Activated T-helper 1 cell treated with anti-CD3 and anti-CD28 coated beads, Interleukin-2, amount 50 U/mL, for 16 hours (primary cell): ENCODE data around the gene ARHGDIB.

Experiments used
- DNase-seq, 2 donors: peaks; one replicate each; pipeline ENCODE4 v3.0.0-alpha.2; 2020; ENCODE audit warnings: low read depth in 1 of 2, low spot score in 1 of 2

The ARHGDIB gene

DNA sequence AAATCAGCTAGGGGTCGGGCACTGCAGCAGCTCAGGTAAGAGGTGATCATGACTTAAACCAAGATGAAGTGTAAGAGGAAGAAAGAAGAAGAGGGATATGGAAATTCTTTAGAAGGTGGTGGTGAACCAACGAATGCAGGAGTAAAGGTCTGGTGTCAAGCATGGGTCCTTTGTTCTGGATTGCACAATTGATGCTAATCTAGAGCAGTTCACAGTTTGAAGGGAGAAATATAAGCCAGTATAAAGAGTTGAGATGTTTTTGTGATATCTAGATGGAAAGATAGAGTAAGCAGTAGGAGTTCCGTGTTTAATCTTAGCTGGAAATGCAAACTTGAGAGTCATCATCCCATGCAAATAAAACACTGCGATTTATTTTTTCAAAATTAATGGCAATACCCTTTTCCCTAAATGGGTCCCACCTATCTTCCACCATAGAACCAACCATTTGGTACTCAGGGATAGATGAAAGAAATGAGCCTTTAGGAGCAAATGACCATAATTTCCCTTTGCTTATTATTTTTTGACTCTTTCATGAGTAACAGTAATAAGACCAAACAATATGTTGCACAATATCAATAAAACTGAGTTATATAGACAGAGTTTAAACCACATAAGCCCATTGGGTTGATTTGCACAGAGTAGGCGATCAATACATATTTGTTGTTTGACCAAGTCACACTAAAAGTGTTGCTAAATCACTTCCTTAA, 60.7 kb downstream of the ARHGDIB start:
- no peak for DNase-seq

DNA sequence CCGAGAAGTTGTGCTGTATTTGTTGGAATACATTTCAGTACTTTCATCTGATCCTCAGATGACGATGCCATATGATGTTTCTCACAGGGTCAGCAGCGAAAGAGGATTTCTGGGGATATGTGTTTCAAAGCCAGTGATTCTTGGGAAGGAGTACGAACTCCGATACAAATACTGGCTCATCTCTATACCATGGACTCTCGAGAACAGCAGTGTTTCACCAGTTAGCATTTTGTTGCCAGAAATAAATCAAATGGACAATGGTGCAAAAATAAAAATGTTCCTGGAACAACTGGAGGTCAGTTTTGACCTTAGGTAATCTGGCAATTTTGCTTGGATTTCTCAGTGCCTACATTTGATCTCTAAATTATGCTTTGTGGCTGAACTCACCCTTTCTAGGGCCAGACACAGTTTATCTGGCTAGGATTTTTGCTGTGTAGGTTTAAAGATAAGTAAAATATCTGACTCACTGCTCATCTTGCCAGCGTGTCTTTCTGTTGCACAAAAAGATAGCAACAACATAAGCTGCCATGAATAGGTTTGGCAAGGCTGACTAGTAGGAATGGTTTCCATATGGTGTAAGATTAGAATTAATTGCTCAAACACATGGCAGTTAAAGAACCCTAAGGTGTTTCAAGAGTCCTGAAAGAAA, 64.8 kb downstream of the ARHGDIB start:
- no peak for DNase-seq

DNA sequence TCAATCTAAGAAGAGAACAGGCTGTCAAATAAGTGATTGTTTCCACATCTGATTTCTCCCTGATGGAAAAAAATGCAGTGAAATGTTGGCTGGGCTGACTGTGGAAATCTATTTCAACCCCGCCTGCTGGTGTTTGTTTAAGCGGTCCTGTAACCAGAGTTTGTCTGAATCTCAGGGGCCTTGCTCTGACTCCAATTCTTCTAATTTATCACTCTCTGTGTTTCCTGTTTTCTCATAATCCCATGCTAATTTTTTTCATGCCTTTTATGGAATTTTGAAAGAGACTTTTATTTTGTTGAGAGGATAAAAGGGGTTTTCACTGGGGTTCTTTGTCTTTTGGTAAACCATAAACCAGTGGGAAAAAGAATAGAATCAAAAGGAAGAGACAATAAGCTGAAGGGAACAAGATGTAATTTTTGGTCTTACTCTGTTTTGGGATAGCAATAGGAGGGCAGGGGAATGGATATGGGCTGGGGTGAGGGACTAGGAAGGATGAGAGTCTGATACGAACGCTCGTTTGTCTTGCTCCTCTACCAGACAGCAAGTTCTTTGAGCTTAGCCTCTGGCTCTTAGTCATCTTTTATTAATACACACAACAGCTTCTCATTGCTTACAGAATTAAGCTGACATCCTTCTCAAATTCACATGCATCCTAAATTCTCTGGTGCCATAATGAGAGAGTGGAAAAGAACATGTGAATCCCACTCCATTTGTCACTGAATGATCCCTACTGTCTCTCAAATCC, 67.7 kb downstream of the ARHGDIB start:
- DNase-seq: no peak

DNA sequence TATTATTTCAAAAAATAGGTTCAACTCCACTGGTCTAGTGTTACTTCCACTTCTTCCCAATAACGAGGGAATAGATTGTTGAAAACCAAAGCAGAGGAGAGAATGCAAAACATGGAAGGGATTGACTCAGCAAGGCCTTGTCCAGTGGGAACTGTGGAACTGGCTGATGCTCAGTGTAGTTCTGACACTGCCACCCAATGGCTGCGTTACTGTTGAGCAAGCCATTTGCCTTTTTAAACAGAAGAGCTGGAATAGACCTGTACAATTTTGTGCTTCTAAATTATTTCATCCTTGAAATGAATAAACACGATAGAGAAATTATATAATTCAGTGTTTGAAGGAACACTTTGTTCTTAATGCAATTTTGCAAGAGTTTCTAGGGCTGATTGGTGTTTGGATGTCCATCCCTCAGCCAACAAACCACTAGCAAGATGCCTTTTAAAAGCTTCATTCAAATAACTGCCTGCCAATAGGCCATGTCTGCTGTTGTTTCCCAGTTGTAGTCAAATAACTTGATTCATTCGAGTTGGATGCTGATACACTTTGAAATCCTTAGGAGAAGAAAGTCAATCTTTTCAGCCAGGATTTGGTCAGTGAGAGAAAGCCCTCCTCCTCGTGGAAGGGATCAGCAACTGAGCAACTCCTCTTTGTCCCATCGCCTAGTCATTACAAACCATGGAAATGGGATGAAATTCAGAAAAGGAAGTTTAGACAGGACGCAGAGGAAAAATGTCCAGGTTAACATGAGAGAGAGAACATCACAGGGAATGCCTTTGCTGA, 68.5 kb downstream of the ARHGDIB start:
- no peak for DNase-seq
